Measurements from ENCODE around the gene ATP1A3.
"Not testable (repeated sequence)": the region's sequence is repeated elsewhere in the genome, so short reads cannot be mapped to it uniquely, and the experiment has no call there.

The ATP1A3 gene

DNA sequence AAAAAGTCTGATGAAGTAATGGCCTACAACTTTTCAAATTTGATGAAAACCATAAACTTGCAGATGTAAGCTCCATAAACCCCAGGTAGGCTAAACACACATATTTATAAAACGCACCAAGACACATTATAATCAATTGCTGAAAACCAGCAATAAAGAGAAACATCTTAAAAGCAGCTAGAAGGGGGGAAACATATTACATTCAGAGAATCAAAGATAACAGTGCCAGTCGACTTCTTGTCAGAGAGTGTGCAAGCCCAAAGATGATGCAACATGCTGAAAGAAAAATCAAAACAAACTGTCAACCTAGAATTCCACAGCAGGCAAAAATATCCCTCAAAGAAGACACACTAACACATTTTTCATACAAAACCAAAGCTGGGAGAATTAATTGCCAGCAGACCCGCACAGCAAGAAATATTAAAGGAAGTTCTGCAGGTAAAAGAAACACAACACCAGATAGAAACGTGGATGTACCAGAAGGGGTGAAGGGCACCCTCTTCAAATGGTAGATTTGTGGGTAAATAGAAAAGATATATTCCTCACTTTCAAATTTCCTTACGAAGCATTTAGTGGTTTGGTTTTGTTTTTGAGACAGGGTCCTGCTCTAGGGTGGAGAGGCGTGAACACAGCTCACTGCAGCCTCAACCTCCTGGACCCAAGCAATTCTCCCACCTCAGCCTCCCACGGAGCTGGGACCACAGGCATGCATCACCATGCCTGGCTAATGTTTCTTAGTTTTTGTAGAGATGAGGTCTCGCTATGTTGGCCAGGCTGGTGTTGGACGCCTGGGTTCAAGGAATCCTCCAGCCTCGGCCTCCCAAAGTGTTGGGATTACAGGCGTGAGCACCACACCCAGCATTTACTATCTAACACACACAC, 16.5 kb upstream of the ATP1A3 start:
- no peak for DNase-seq

GRCh38 chr19:42006569-42006968, 12.5 kb upstream of the ATP1A3 start:
- DNase-seq, result no peak

DNA sequence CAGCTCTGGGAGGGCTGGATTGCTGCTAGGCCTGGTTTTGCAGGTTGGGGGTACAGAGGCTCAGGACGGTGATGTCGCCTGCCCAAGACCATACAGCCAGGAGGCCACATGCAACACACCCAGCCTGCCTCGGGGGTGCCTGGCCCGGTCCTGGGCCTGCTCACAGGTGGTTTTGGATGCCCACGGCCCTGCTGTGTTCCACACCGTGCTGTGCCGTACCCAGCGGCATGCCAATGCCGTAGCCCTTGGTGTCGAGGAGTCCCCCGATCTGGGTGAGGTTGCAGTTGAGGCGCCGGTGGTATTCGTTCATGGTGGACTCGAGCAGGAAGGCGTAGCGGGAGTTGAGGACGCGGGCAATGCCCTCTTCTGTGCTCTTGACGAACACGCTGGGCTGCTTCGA, 11.5 kb upstream of the ATP1A3 start:
- no peak for DNase-seq

DNA sequence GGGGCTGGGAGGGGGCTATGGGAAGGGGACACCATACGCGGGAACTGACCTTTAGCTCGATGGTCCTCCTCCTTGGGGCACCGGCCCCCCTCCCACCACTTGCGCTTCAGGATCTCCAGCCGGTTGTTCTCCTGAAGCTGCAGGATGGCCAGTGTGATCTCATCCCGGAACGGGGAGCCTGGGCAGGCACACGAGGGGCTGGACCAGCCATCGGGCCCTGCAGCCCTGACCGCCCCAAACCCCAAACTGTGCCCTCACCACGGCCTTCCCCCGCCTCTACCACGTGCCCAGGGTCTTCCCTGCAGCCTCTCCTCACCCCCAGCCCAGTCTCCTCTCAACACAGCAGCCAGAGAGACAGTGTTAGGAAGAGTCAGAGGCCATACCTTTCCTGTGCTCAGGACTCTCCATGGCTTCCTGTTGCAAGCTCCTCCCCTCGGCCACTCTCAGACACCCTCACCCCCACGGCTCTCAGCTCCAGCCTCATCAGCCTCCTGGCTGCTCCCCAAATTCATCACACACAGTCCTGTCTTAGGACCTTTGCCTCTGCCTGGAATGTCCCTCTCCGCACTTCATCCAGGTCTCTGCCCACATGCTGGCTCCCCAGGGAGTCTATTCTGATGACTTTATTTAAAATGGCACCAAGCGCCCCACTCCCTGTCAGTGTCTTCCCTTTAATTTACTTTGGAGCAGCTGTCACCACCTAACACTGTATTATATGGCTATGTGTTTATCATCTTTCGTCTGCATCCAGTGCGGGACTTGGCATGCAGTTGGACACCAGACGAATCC, 9.7 kb upstream of the ATP1A3 start:
- DNase-seq, result no peak

DNA sequence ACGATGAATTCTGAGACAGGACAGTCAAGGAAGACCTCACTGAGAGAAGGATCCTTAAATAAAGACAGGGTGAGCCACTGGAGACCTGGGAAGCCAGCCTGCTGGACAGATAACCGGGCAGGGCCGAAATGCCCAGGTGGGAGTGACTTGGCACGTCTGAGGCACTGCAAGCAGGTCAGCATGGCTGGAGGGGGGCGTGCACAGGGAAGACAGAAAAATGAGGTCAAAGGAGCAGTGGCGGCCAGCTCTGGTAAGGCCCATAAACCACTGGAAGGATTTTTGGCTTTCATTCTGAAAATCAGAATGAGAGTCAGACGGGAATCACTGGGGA, 5.8 kb upstream of the ATP1A3 start:
- DNase-seq, result no peak

- DNase-seq, result no peak
Measured at GRCh38 chr19:41999071-41999877, 5.2 kb upstream of the ATP1A3 start.

DNA sequence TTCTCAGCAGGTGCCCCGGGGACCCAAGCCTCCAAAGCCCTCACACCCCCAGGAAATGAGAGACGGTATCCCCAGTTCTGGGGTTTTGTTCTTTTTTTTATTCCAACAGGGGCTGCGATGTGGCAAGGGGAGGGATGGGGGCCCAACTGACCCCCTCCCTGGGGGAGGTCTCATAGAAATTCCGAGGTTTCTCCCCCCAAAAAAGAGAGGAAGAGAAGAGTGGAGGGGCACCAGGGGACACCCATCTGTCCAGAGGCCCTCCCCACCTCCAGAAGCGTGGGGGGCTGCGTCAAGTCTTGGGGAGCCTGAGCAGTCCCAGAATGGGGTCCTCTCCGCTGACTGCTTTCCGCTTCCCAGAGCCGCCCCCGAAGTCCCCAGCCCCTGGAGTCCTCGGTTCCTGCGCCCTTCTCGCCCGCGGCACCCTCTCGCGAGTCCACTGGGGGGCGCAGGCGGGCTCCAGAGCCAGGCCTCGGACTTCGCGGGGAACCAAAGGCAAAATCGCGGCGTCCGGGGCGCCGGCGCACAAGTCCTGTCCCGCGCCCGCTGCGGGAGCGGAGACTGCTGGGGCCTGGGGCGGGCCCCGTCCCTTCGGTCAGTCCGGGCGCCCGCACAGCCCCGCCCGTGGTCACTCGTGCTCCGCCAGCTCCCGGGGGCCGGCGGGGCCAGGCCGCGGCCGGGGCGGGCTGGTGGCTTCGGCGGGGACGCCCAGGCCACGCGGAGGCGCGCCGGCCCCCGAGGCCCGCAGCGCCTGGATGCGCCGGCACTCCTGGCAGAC, 4.4 kb upstream of the ATP1A3 start:
- DNase-seq, result no peak

DNA sequence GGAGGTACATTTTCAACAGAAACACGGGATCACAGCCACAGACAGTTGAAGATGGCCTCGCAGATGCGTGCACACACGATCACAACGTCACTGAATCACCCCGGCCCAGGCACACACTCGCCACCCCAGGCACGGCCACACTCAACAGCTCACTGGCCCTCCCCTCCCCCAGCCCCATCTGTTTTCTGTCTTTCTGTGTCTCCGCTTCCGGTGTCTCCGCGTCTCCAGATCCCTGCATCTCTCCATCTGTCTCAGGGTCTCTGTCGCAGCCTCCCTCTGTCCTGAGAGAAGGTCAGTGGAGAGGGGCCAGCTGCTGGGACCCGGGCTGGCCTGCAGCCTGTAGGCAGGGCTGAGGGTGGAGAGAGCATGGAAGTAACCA, 3.8 kb upstream of the ATP1A3 start:
- DNase-seq, result no peak

DNA sequence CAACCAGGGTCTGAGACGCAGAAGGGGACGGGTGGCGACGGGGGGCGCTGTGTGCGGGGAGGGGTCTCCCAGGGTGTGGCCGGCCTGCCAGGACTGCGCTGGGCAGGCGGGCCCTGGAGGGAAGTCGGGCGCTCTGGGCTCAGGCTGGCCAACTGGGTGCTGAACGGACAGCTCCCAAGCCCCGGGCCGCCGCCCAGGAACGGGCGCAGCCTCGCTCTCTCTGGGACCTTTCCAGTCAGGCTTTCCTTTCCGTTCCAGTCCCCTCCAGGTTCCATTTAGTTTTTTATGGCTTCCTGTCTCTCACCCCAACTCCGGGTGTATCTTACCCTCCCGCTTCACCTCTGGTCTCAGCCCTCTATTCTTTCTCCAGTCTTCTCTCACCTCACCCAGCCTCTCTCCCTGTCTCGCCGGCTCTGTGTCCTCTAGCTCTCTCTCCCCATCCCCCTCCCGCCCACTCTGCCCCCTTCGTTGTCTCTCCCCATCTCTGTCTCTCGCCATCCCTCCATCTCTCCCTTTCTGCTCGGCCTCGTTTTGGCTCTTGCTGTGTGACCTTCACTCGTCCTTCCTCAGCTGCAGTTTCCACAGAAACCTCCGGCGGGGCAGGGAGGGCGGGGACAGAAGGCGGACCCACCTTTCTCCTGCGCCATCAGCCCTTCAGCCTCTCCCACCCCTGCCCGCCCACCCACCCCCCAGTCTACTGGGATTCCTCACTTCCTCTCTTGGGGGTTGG, 3.3 kb upstream of the ATP1A3 start:
- DNase-seq, result no peak

GRCh38 chr19:41995959-41996797, 2.1 kb upstream of the ATP1A3 start:
- no peak for DNase-seq

GRCh38 chr19:41994994-41995958, 1.2 kb upstream of the ATP1A3 start:
- no peak for DNase-seq

- DNase-seq, result no peak
Measured at GRCh38 chr19:41994521-41994971, 516 bp upstream of the ATP1A3 start.

- not testable (repeated sequence) for DNase-seq
Measured at GRCh38 chr19:41991925-41992569, 2.0 kb downstream of the ATP1A3 start.

- DNase-seq, result no peak
Measured at GRCh38 chr19:41991025-41991424, 3.0 kb downstream of the ATP1A3 start.

DNA sequence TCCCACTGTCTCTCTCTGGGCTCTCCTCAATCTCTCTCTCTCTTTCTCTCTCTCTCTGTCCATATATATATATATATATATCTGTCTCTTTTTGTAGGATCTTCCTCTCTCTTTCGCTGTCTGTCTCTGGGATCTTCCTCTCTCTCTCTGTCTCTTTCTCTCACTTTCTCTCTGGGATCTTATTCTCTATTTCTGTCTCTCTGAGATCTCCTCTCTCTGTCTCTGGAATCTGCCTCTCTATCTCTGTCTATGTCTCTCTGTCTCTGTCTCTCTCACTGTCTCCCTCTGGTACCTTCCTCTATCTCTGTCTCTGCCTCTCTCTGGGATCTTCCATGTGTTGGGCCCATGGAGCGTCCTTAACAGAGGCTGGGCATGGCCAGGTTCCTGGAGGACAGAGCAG, 3.4 kb downstream of the ATP1A3 start:
- no peak for DNase-seq

DNA sequence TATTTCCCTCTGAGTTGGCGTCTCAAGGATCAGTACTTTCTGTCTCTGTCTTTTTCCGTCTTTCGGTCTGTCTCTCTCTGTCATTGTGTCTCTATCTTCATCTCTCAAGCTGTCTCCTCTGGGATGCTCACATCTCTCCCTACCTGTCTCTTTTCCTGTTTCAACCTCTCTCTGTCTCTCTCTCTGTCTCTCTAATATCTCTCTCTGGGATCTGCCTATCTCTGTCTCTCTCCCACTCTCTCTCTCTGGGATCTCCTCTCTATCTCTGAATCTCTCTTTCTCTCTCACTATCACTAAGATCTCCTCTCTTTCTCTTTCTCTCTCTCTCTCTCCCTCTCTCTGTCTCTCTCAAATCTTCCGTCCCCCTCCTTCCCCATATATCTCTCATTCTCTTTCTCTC, 4.0 kb downstream of the ATP1A3 start:
- no peak for DNase-seq

DNA sequence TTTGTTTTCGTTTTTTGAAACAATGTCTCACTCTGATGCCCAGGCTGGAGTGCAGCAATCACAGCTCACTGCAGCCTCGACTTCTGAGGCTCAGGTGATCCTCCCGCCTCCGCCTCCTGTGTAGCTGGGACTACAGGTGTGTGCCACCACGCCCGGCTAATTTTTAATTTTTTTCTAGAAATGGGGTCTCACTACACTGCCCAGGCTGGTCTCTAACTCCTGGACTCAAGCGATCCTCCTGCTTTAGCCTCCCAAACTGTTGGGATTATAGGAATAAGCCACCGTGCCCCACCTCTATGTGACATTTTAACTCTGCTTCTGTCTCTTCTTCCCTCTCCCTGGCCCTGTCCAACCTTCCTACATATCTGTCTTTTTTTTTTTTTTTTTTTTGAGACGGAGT, 5.1 kb downstream of the ATP1A3 start:
- DNase-seq, result no peak

DNA sequence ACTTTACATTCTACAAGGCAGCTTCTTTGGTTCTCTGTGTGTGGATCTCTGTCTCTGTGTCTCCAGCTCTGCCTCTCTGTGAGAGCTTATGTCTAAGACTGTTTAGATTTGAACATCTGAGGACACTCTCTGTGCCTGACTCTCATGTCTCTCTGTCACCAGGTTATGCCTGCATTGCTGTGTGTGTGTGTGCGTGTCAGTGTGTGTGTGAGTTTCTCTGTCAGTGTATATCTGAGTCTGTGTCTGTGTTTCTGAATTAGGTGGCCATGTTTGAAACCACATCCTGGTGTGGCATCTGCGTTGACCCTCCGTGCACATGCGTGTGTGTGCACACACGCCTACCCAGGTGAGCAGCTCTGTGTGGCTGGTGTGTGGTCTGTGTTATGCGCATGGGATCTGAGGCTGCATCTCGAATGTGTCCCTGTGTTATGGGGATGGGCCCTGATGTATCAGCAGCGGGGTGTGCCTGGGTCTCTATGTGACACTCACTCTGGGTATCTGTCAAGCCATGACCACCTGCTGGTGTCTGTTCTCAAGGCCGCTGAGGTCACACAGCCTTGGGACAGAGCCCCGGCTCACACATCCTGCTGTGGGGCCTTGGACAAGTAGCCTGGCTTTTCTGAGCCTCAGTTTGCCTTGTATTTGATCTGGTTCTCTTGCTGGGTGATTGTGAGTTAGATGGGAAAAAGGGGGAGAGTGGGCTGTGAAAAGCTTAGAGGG, 6.7 kb downstream of the ATP1A3 start:
- no peak for DNase-seq

Measured in activated gamma-delta T cell (primary cell).